ENCODE measurements around the gene AGMO. TPM values are rescaled to one million over a fixed set of nuclear protein-coding genes. Genes with fewer than 3 reads are reported as not detected.

AGMO gene
- total and polyA plus RNA-seq, 2 experiments from 2014 or later, result 6.5 to 7.3 TPM

- H3K4me2 ChIP-seq, result no peak overlapping the region
- TF ChIP-seq EZH2 (IDR thresholded peaks at IDR 0.05; ENCODE audit: borderline replicate concordance) (no peak), EZH2phosphoT487 (IDR thresholded peaks at IDR 0.05; ENCODE audit: low read depth, severe bottlenecking, unreplicated experiment) (no peak), CTCF (IDR thresholded peaks at IDR 0.05; ENCODE audit: poor library complexity) (no peak)
- no peak overlapping the region for H3K27ac ChIP-seq
- H3K4me3 ChIP-seq, result no peak overlapping the region
- no peaks in the 10 kb centered on the region for H3K27me3 ChIP-seq
- no peaks in the 10 kb centered on the region for H3K9me2 ChIP-seq (replicated peaks; ENCODE audit: insufficient read depth)
- no peaks in the 10 kb centered on the region for H3K4me1 ChIP-seq (ENCODE audit: insufficient read depth)
- no peak for DNase-seq (ENCODE audit: low spot score)
- H3K36me3 ChIP-seq (replicated peaks; ENCODE audit: insufficient read depth, low read depth), result no peaks in the 10 kb centered on the region
- H2AFZ ChIP-seq, result no peak overlapping the region
- no peaks in the 10 kb centered on the region for H3K79me2 ChIP-seq
- 97% methylated on average over 1 of the region's 1 CpG for WGBS (ENCODE audit: low lambda C conversion rate, missing lambda C conversion rate)
- no peaks in the 10 kb centered on the region for H4K20me1 ChIP-seq (ENCODE audit: insufficient read depth, poor library complexity, severe bottlenecking)
- H3K9me3 ChIP-seq (ENCODE audit: low read depth), result no peaks in the 10 kb centered on the region
Measured at GRCh38 chr7:15336146-15336545, 225.7 kb downstream of the AGMO start.

GRCh38 chr7:15335390-15335789, 226.4 kb downstream of the AGMO start:
- Histone ChIP-seq H3K9me3 (ENCODE audit: low read depth) (no peaks in the 10 kb centered on the region), H3K36me3 (replicated peaks; ENCODE audit: insufficient read depth, low read depth) (no peaks in the 10 kb centered on the region), H3K27ac (no peak overlapping the region), H3K9me2 (replicated peaks; ENCODE audit: insufficient read depth) (no peaks in the 10 kb centered on the region), H3K79me2 (no peaks in the 10 kb centered on the region), H2AFZ (no peak overlapping the region), H3K4me1 (ENCODE audit: insufficient read depth) (no peaks in the 10 kb centered on the region), H4K20me1 (ENCODE audit: insufficient read depth, poor library complexity, severe bottlenecking) (no peaks in the 10 kb centered on the region), H3K4me2 (no peak overlapping the region), H3K4me3 (no peak overlapping the region), H3K27me3 (no peaks in the 10 kb centered on the region)
- TF ChIP-seq CTCF (IDR thresholded peaks at IDR 0.05; ENCODE audit: poor library complexity), result no peak
- TF ChIP-seq EZH2phosphoT487 (IDR thresholded peaks at IDR 0.05; ENCODE audit: low read depth, severe bottlenecking, unreplicated experiment), result no peak
- TF ChIP-seq EZH2 (IDR thresholded peaks at IDR 0.05; ENCODE audit: borderline replicate concordance), result no peak
- no peak for DNase-seq (ENCODE audit: low spot score)
- WGBS (ENCODE audit: low lambda C conversion rate, missing lambda C conversion rate), result 87% methylated on average over 6 of the region's 6 CpGs

GRCh38 chr7:15334536-15335263, 227.1 kb downstream of the AGMO start:
- no peaks in the 10 kb centered on the region for H4K20me1 ChIP-seq (ENCODE audit: insufficient read depth, poor library complexity, severe bottlenecking)
- no peaks in the 10 kb centered on the region for H3K9me3 ChIP-seq (ENCODE audit: low read depth)
- H3K4me1 ChIP-seq (ENCODE audit: insufficient read depth), result no peaks in the 10 kb centered on the region
- 67% methylated on average over 6 of the region's 6 CpGs for WGBS (ENCODE audit: low lambda C conversion rate, missing lambda C conversion rate)
- H3K4me2 ChIP-seq, result no peak overlapping the region
- no peaks in the 10 kb centered on the region for H3K9me2 ChIP-seq (replicated peaks; ENCODE audit: insufficient read depth)
- H3K27ac ChIP-seq, result no peak overlapping the region
- TF ChIP-seq EZH2phosphoT487 (IDR thresholded peaks at IDR 0.05; ENCODE audit: low read depth, severe bottlenecking, unreplicated experiment) (no peak), CTCF (IDR thresholded peaks at IDR 0.05; ENCODE audit: poor library complexity) (no peak), EZH2 (IDR thresholded peaks at IDR 0.05; ENCODE audit: borderline replicate concordance) (no peak)
- no peak overlapping the region for H3K4me3 ChIP-seq
- no peak overlapping the region for H2AFZ ChIP-seq
- no peaks in the 10 kb centered on the region for H3K27me3 ChIP-seq
- no peaks in the 10 kb centered on the region for H3K36me3 ChIP-seq (replicated peaks; ENCODE audit: insufficient read depth, low read depth)
- DNase-seq (ENCODE audit: low spot score), result no peak
- H3K79me2 ChIP-seq, result no peaks in the 10 kb centered on the region

Data from hepatocyte (in vitro differentiated cells).